Neuron (in vitro differentiated cells): ENCODE measurements around the gene SLX9.

ENCODE experiments used
- H2AFZ ChIP-seq: one replicate; pipeline ENCODE4 v1.6.1; 2013; ENCODE audit warnings: low read depth, mild to moderate bottlenecking, inconsistent platforms, low read length, moderate library complexity
- H3K27me3 ChIP-seq: one replicate; pipeline ENCODE4 v1.6.1; 2013; ENCODE audit warnings: low read length; ENCODE audit not compliant: insufficient read depth
- H3K36me3 ChIP-seq: one replicate; pipeline ENCODE4 v1.6.1; 2013; ENCODE audit warnings: low read length; ENCODE audit not compliant: insufficient read depth
- H3K4me1 ChIP-seq: one replicate; pipeline ENCODE4 v1.6.1; 2013; ENCODE audit warnings: low read length; ENCODE audit not compliant: insufficient read depth
- H3K4me3 ChIP-seq: 2 replicates; pipeline ENCODE4 v1.5.1; 2013; ENCODE audit warnings: mild to moderate bottlenecking, low read length, moderate library complexity
- H3K9me3 ChIP-seq: one replicate; pipeline ENCODE4 v1.6.1; 2013; ENCODE audit warnings: low read length

SLX9 gene

GRCh38 chr21:44916965-44917364, 22.9 kb upstream of the SLX9 start:
- H3K4me3 ChIP-seq = no peak overlapping the region
- no peak overlapping the region for H2AFZ ChIP-seq
- H3K9me3 ChIP-seq = no peaks in the 10 kb centered on the region
- no peaks in the 10 kb centered on the region for H3K36me3 ChIP-seq
- no peaks in the 10 kb centered on the region for H3K4me1 ChIP-seq
- peaks cover 52% of the 10 kb centered on the region for H3K27me3 ChIP-seq

GRCh38 chr21:44917446-44918106, 22.3 kb upstream of the SLX9 start:
- no peaks in the 10 kb centered on the region for H3K36me3 ChIP-seq
- H2AFZ ChIP-seq = no peak overlapping the region
- no peaks in the 10 kb centered on the region for H3K4me1 ChIP-seq
- H3K9me3 ChIP-seq = no peaks in the 10 kb centered on the region
- H3K4me3 ChIP-seq = no peak overlapping the region
- H3K27me3 ChIP-seq = peaks cover 46% of the 10 kb centered on the region

GRCh38 chr21:44918107-44918470, 21.7 kb upstream of the SLX9 start:
- Histone ChIP-seq H3K9me3 (no peaks in the 10 kb centered on the region), H2AFZ (no peak overlapping the region), H3K4me1 (no peaks in the 10 kb centered on the region), H3K4me3 (no peak overlapping the region), H3K36me3 (no peaks in the 10 kb centered on the region), H3K27me3 (peaks cover 46% of the 10 kb centered on the region)

- Histone ChIP-seq H3K4me3 (no peak overlapping the region), H3K27me3 (peaks cover 46% of the 10 kb centered on the region), H3K4me1 (no peaks in the 10 kb centered on the region), H3K9me3 (no peaks in the 10 kb centered on the region), H3K36me3 (no peaks in the 10 kb centered on the region), H2AFZ (no peak overlapping the region)
These were observed 21.2 kb upstream of the SLX9 start for GRCh38 chr21:44918581-44919033.

GRCh38 chr21:44919111-44919912, 20.5 kb upstream of the SLX9 start:
- peaks cover 46% of the 10 kb centered on the region for H3K27me3 ChIP-seq
- peaks cover 1% of the 10 kb centered on the region for H3K9me3 ChIP-seq
- H3K4me1 ChIP-seq = no peaks in the 10 kb centered on the region
- no peak overlapping the region for H3K4me3 ChIP-seq
- H2AFZ ChIP-seq = no peak overlapping the region
- H3K36me3 ChIP-seq = no peaks in the 10 kb centered on the region

GRCh38 chr21:44919913-44920693, 19.7 kb upstream of the SLX9 start:
- no peak overlapping the region for H3K4me3 ChIP-seq
- no peaks in the 10 kb centered on the region for H3K4me1 ChIP-seq
- H2AFZ ChIP-seq = no peak overlapping the region
- H3K9me3 ChIP-seq = peaks cover 5% of the 10 kb centered on the region
- H3K27me3 ChIP-seq = peaks cover 51% of the 10 kb centered on the region
- H3K36me3 ChIP-seq = no peaks in the 10 kb centered on the region

GRCh38 chr21:44920694-44921604, 18.9 kb upstream of the SLX9 start, which contains the start of gene ITGB2:
Gene ITGB2, minus strand, starts transcription at chr21:44920899. Its CDS starts 10,117 bp downstream, at chr21:44910782.
- Histone ChIP-seq H3K27me3 (peaks cover 45% of the 10 kb centered on the region), H2AFZ (no peak within 1 kb of the TSS)

GRCh38 chr21:44921928-44922327, 17.9 kb upstream of the SLX9 start:
- H3K4me3 ChIP-seq = no peak overlapping the region
- no peaks in the 10 kb centered on the region for H3K36me3 ChIP-seq
- no peak overlapping the region for H2AFZ ChIP-seq
- peaks cover 52% of the 10 kb centered on the region for H3K27me3 ChIP-seq
- no peaks in the 10 kb centered on the region for H3K4me1 ChIP-seq
- H3K9me3 ChIP-seq = peaks cover 5% of the 10 kb centered on the region

More at GRCh38 chr21:44920694-44921604, 18.9 kb upstream of the SLX9 start, which contains the start of gene ITGB2:
- Histone ChIP-seq H3K4me3 (no peak within 1 kb of the TSS), H3K36me3 (no peaks in the 10 kb centered on the region), H3K4me1 (no peaks in the 10 kb centered on the region), H3K9me3 (peaks cover 5% of the 10 kb centered on the region)

- H3K4me3 ChIP-seq = no peak overlapping the region
- H3K27me3 ChIP-seq = peaks cover 51% of the 10 kb centered on the region
- peaks cover 11% of the 10 kb centered on the region for H3K4me1 ChIP-seq
- no peak overlapping the region for H2AFZ ChIP-seq
- H3K9me3 ChIP-seq = peaks cover 5% of the 10 kb centered on the region
- no peaks in the 10 kb centered on the region for H3K36me3 ChIP-seq
These were observed 16.2 kb upstream of the SLX9 start for GRCh38 chr21:44923480-44924084.

- peaks cover 52% of the 10 kb centered on the region for H3K27me3 ChIP-seq
- H3K4me1 ChIP-seq = peaks cover 11% of the 10 kb centered on the region
- no peaks in the 10 kb centered on the region for H3K36me3 ChIP-seq
- H2AFZ ChIP-seq = no peak overlapping the region
- no peak overlapping the region for H3K4me3 ChIP-seq
- H3K9me3 ChIP-seq = peaks cover 5% of the 10 kb centered on the region
These were observed 15.0 kb upstream of the SLX9 start for GRCh38 chr21:44924606-44925377.

- no peak overlapping the region for H3K4me3 ChIP-seq
- no peaks in the 10 kb centered on the region for H3K36me3 ChIP-seq
- no peak overlapping the region for H2AFZ ChIP-seq
- peaks cover 11% of the 10 kb centered on the region for H3K4me1 ChIP-seq
- H3K9me3 ChIP-seq = peaks cover 5% of the 10 kb centered on the region
- peaks cover 52% of the 10 kb centered on the region for H3K27me3 ChIP-seq
These were observed 14.5 kb upstream of the SLX9 start for GRCh38 chr21:44925378-44925755.
